Gastroesophageal sphincter (tissue), 4 donors: ENCODE data around the gene NBR1. TPM values are rescaled to one million over a fixed set of nuclear protein-coding genes. Genes with fewer than 3 reads are reported as not detected.

Experiments used
- ATAC-seq: fragments of 150-250 bp; one replicate; pipeline ENCODE4 v1.9.1; 2016; ENCODE audit warnings: mild to moderate bottlenecking, moderate library complexity
- H3K27ac ChIP-seq, 4 donors: fragments of 200-600 bp; sonication (generic) in 3 of 4; 1 replicate in 3 of 4; 2 replicates in 1 of 4; pipeline ENCODE4 v1.5.1; 2016 to 2019
- H3K27me3 ChIP-seq: fragments of 200-600 bp; sonication (generic); one replicate; pipeline ENCODE4 v1.5.1; 2019
- H3K36me3 ChIP-seq, 2 donors: fragments of 200-600 bp; sonication (generic); one replicate each; pipeline ENCODE4 v1.5.1; 2019; ENCODE audit warnings: control low read depth in 1 of 2
- H3K4me1 ChIP-seq, 3 donors: fragments of 200-600 bp; sonication (generic); 1 replicate in 2 of 3; 2 replicates in 1 of 3; pipeline ENCODE4 v1.5.1; 2016 to 2019; ENCODE audit warnings: control low read depth in 2 of 3
- H3K4me3 ChIP-seq, 2 donors: fragments of 200-600 bp; sonication (generic); one replicate each; pipeline ENCODE4 v1.5.1; 2019; ENCODE audit warnings: mild to moderate bottlenecking in 1 of 2, moderate library complexity in 1 of 2
- H3K9me3 ChIP-seq, 3 donors: fragments of 200-600 bp; sonication (generic); one replicate each; pipeline ENCODE4 v1.5.1; 2017 to 2019; ENCODE audit warnings: control low read depth in 2 of 3
- CTCF ChIP-seq, 4 experiments: fragments of 200-600 bp in 2 of 4; fragments of 450-650 bp in 2 of 4; sonication (generic) in 1 of 4; IDR thresholded peaks; one replicate each; pipeline ENCODE4 v1.5.1; 2017 to 2019; ENCODE audit warnings: antibody characterized with exemption in 4 of 4, mild to moderate bottlenecking in 2 of 4, moderate library complexity in 2 of 4
- EP300 ChIP-seq: sonication (generic); formaldehyde crosslinking; IDR thresholded peaks from one replicate; pipeline ENCODE4 v1.6.1; 2017; ENCODE audit warnings: antibody characterized with exemption, mild to moderate bottlenecking
- POLR2A ChIP-seq, 2 donors: fragments of 450-650 bp; IDR thresholded peaks; one replicate each; pipeline ENCODE4 v1.6.1; 2017; ENCODE audit warnings: antibody characterized with exemption in 2 of 2, mild to moderate bottlenecking in 2 of 2, moderate library complexity in 1 of 2
- POLR2AphosphoS5 ChIP-seq: sonication (generic); formaldehyde crosslinking; IDR thresholded peaks from one replicate; pipeline ENCODE4 v1.6.1; 2017; ENCODE audit warnings: antibody characterized with exemption
- WGBS, 2 donors: methylation state at CpG; one replicate each; pipeline ENCODE4 v1.1.5; 2018; ENCODE audit warnings: low coverage in 1 of 2; 5-methylcytosine and 5-hydroxymethylcytosine counted together
- total RNA-seq, 4 donors: library from RNA; depleted of rRNA; stranded (reverse); fragments of >200 nt; gene quantifications; one replicate each; pipeline ENCODE4 v1.1.0, GENCODE V29; 2016

NBR1 gene
- total RNA-seq, 4 donors from 2014 or later: 99.2 to 152 (median 126) TPM

- Histone ChIP-seq H3K4me1 (peaks cover 0 to 19% (median 0%) of the 10 kb centered on the region in 3 donors), H3K4me3 (no peak overlapping the region), H3K27ac (no peak overlapping the region), H3K9me3 (no peaks in the 10 kb centered on the region), H3K36me3 (peaks cover 0 to 30% of the 10 kb centered on the region in 2 donors), H3K27me3 (no peaks in the 10 kb centered on the region)
- 82% methylated on average over 2 of the region's 2 CpGs; no CpG with 5 or more reads in 1 of the 2 donors for WGBS, 2 donors
- no peak for ATAC-seq
- no peak for TF ChIP-seq POLR2AphosphoS5
- TF ChIP-seq CTCF (IDR thresholded peaks at IDR 0.05): no peak
- TF ChIP-seq POLR2A (IDR thresholded peaks at IDR 0.05): no peak
- no peak for TF ChIP-seq EP300
Observed at GRCh38 chr17:43217614-43218087, 46.6 kb downstream of the NBR1 start.

GRCh38 chr17:43219001-43219400, 48.0 kb downstream of the NBR1 start:
- Histone ChIP-seq H3K9me3 (no peaks in the 10 kb centered on the region), H3K27ac (no peak overlapping the region), H3K4me1 (peaks cover 0 to 8% (median 0%) of the 10 kb centered on the region in 3 donors), H3K27me3 (no peaks in the 10 kb centered on the region), H3K36me3 (peaks cover 0 to 35% of the 10 kb centered on the region in 2 donors), H3K4me3 (no peak overlapping the region)
- 93 to 100% methylated on average over 1 to 2 of the region's 2 CpGs for WGBS, 2 donors
- TF ChIP-seq POLR2AphosphoS5 (no peak), EP300 (no peak)
- ATAC-seq: no peak

GRCh38 chr17:43219746-43220380, 48.8 kb downstream of the NBR1 start:
- peaks cover 0 to 8% (median 0%) of the 10 kb centered on the region in 3 donors for H3K4me1 ChIP-seq
- ATAC-seq: no peak
- WGBS, 2 donors: 54 to 69% methylated on average over 8 of the region's 8 CpGs
- H3K4me3 ChIP-seq: no peak overlapping the region
- H3K27me3 ChIP-seq: no peaks in the 10 kb centered on the region
- no peak overlapping the region for H3K27ac ChIP-seq
- H3K9me3 ChIP-seq: no peaks in the 10 kb centered on the region
- no peak for TF ChIP-seq POLR2AphosphoS5
- TF ChIP-seq EP300: no peak
- TF ChIP-seq POLR2A (IDR thresholded peaks at IDR 0.05): no peak
- no peak for TF ChIP-seq CTCF (IDR thresholded peaks at IDR 0.05)
- peaks cover 0 to 44% of the 10 kb centered on the region in 2 donors for H3K36me3 ChIP-seq

GRCh38 chr17:43220511-43221125, 49.6 kb downstream of the NBR1 start:
- no peaks in the 10 kb centered on the region for H3K9me3 ChIP-seq
- no peaks in the 10 kb centered on the region for H3K27me3 ChIP-seq
- no peak overlapping the region for H3K27ac ChIP-seq
- WGBS, 2 donors: 40 to 60% methylated on average over 1 of the region's 9 CpGs
- peaks cover 0 to 44% of the 10 kb centered on the region in 2 donors for H3K36me3 ChIP-seq
- no peak for ATAC-seq
- H3K4me3 ChIP-seq: no peak overlapping the region
- peaks cover 0 to 8% (median 0%) of the 10 kb centered on the region in 3 donors for H3K4me1 ChIP-seq
- no peak for TF ChIP-seq POLR2AphosphoS5
- no peak for TF ChIP-seq CTCF (IDR thresholded peaks at IDR 0.05)
- TF ChIP-seq POLR2A (IDR thresholded peaks at IDR 0.05): no peak
- TF ChIP-seq EP300: no peak

- peaks cover 0 to 27% of the 10 kb centered on the region in 2 donors for H3K36me3 ChIP-seq
- no peaks in the 10 kb centered on the region for H3K9me3 ChIP-seq
- H3K27me3 ChIP-seq: no peaks in the 10 kb centered on the region
- WGBS, 2 donors: 95% methylated on average over 4 of the region's 7 CpGs; no CpG with 5 or more reads in 1 of the 2 donors
- no peak overlapping the region for H3K4me3 ChIP-seq
- ATAC-seq: no peak
- no peak for TF ChIP-seq POLR2A (IDR thresholded peaks at IDR 0.05)
- TF ChIP-seq CTCF (IDR thresholded peaks at IDR 0.05): no peak
- TF ChIP-seq EP300: no peak
- TF ChIP-seq POLR2AphosphoS5: no peak
- no peak overlapping the region for H3K27ac ChIP-seq
- H3K4me1 ChIP-seq: peaks cover 0 to 8% (median 0%) of the 10 kb centered on the region in 3 donors
Observed at GRCh38 chr17:43224146-43224705, 53.2 kb downstream of the NBR1 start.
